Mucosa of rectum (tissue), 2 donors: ENCODE measurements around the gene HSFX4.
"Not testable (repeated sequence)": the region's sequence is repeated elsewhere in the genome, so short reads cannot be mapped to it uniquely, and the experiment has no call there.

Source experiments
- H3K27ac ChIP-seq, 2 donors: one replicate each; pipeline ENCODE4 v1.7.0; 2013; ENCODE audit warnings: inconsistent platforms in 2 of 2, low read depth in 2 of 2, low read length in 2 of 2
- H3K27me3 ChIP-seq, 2 donors: one replicate each; pipeline ENCODE4 v1.7.0; 2013; ENCODE audit warnings: low read length in 2 of 2; ENCODE audit not compliant: control insufficient read depth in 2 of 2, insufficient read depth in 2 of 2
- H3K36me3 ChIP-seq, 2 donors: one replicate each; pipeline ENCODE4 v1.7.0; 2013; ENCODE audit warnings: low read length in 2 of 2; ENCODE audit not compliant: control insufficient read depth in 2 of 2, insufficient read depth in 2 of 2
- H3K4me1 ChIP-seq, 2 donors: one replicate each; pipeline ENCODE4 v1.7.0; 2013; ENCODE audit warnings: low read length in 2 of 2, mild to moderate bottlenecking in 1 of 2; ENCODE audit not compliant: control insufficient read depth in 2 of 2, insufficient read depth in 2 of 2
- H3K4me3 ChIP-seq, 2 donors: one replicate each; pipeline ENCODE4 v1.7.0; 2013; ENCODE audit warnings: low read length in 2 of 2
- H3K9ac ChIP-seq, 2 donors: one replicate each; pipeline ENCODE4 v1.7.0; 2013; ENCODE audit warnings: low read length in 2 of 2, low read depth in 1 of 2, mild to moderate bottlenecking in 1 of 2
- H3K9me3 ChIP-seq, 2 donors: one replicate each; pipeline ENCODE4 v1.7.0; 2013; ENCODE audit warnings: low read length in 2 of 2; ENCODE audit not compliant: control insufficient read depth in 2 of 2
- donor health status: healthy.
- donor health status: Normal muscosa, but diverticular disease.

The HSFX4 gene

GRCh38 chrX:149937871-149938426, 8.6 kb downstream of the HSFX4 start:
- peaks cover 0 to 3% of the 10 kb centered on the region in 2 donors for H3K36me3 ChIP-seq
- H3K27ac ChIP-seq, result peak overlapping the region; percentile 93 to 96
- H3K9ac ChIP-seq, result peak overlapping the region; percentile 84 to 93
- H3K4me1 ChIP-seq, result peaks cover 0 to 8% of the 10 kb centered on the region in 2 donors
- peak overlapping the region; percentile 80 for H3K4me3 ChIP-seq
- no peaks in the 10 kb centered on the region for H3K9me3 ChIP-seq
- H3K27me3 ChIP-seq, result no peaks in the 10 kb centered on the region

- Histone ChIP-seq H3K9ac (peak within 1 kb of the TSS; percentile 84 to 93), H3K4me3 (peak within 1 kb of the TSS; percentile 80), H3K27ac (peak within 1 kb of the TSS; percentile 93 to 96), H3K36me3 (peaks cover 0 to 3% of the 10 kb centered on the region in 2 donors), H3K9me3 (no peaks in the 10 kb centered on the region), H3K4me1 (peaks cover 0 to 8% of the 10 kb centered on the region in 2 donors), H3K27me3 (no peaks in the 10 kb centered on the region)
Measured at GRCh38 chrX:149938427-149938880, 9.1 kb downstream of the HSFX4 start, which contains the start of gene EOLA2. EOLA2 (minus strand) TSS chrX:149938491; CDS start chrX:149933874, 4,617 bp downstream.

GRCh38 chrX:149938881-149939654, 9.7 kb downstream of the HSFX4 start:
- Histone ChIP-seq H3K27me3 (no peaks in the 10 kb centered on the region), H3K27ac (peak overlapping the region; percentile 95 to 96), H3K4me3 (peak overlapping the region in 1 of 2 donors; percentile 80), H3K9me3 (no peaks in the 10 kb centered on the region), H3K36me3 (peaks cover 0 to 4% of the 10 kb centered on the region in 2 donors), H3K9ac (no peak overlapping the region), H3K4me1 (peaks cover 0 to 8% of the 10 kb centered on the region in 2 donors)

DNA sequence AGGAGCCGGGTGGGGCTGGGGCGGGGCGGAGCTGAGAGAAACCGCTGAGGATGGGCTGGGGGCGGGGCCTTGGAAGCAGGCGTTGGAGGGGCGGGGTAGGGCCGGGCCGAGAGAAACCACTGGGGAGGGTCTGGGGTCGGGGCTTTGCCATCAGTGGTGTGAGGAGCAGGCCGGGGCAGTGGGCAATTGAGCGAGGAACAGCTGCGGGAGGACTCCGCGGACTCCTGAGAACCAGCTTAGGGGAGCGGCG, 10.2 kb downstream of the HSFX4 start:
- Histone ChIP-seq H3K36me3 (peaks cover 0 to 3% of the 10 kb centered on the region in 2 donors), H3K4me1 (peaks cover 0 to 8% of the 10 kb centered on the region in 2 donors)

DNA sequence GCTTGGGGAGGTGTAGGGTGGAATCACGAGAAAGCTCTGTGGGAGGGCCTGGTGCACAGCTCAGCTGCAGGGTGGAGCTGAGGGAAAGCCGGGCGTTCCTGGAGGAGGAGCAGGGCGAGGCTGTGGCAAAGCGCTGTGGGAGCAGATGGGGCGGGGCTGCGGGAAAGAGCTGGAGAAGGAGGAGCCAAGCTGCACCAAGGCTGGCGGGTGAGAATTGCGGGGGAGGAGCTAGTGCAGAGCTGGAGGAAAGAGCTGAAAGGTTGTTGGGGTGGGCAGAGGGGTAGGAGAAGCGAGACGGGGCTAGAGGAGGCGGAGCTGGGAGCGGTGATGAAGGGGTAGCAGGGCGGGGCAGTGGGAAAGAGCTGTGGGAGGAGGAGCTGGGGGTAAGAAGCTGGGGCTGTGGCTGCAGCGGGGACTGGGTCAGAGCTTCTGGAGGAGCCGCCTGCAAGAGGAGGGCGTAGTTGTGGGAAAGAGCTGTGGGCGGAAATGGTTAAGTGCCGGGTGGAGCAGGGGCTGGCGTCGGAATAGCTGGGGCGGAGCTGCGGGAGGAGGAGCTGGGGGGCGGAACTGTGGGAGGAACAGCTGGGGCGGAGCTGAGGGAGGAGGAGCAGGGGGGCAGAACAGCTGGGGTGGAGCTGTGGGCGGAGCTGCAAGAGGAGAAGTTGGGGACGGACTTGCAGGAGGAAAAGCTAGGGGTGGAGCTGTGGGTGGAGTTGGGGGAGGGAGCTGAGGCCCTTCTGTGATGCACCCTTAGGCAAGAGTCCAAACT, 10.7 kb downstream of the HSFX4 start:
- Histone ChIP-seq H3K9ac (peak overlapping the region; percentile 47 to 72), H3K27me3 (no peaks in the 10 kb centered on the region), H3K27ac (peak overlapping the region; percentile 95 to 96), H3K4me1 (peaks cover 0 to 8% of the 10 kb centered on the region in 2 donors), H3K4me3 (peak overlapping the region; percentile 62 to 63), H3K9me3 (no peaks in the 10 kb centered on the region), H3K36me3 (peaks cover 0 to 3% of the 10 kb centered on the region in 2 donors)

More for the DNA sequence above, 10.2 kb downstream of the HSFX4 start:
- H3K9ac ChIP-seq, result peak overlapping the region; percentile 47 to 72
- no peaks in the 10 kb centered on the region for H3K9me3 ChIP-seq
- H3K27ac ChIP-seq, result peak overlapping the region; percentile 95 to 96
- H3K4me3 ChIP-seq, result peak overlapping the region; percentile 62 to 63
- no peaks in the 10 kb centered on the region for H3K27me3 ChIP-seq

DNA sequence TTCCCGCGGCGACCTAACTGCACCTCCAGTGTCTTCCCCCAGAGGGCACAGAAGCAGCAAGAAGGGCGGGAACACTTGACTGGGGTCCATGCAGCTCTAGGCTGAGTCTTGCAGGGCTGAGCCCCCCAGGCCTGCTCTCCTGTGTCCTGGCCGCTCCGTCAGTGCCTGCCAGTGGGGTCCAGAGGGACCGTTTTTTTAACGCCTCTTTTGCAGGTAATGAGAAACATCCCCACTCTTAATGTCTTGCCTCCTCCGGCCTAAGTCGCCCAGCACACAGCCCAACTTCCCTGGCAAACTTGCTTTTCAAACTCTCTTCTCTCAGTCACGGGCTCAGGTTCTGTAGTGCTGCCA, 11.3 kb downstream of the HSFX4 start:
- H3K9me3 ChIP-seq, H3K4me1 ChIP-seq, H3K36me3 ChIP-seq, H3K27me3 ChIP-seq: not testable (repeated sequence)
- Histone ChIP-seq H3K9ac (peak overlapping the region in 1 of 2 donors; percentile 34), H3K27ac (peak overlapping the region; percentile 37 to 61), H3K4me3 (peak overlapping the region; percentile 31 to 46)

DNA sequence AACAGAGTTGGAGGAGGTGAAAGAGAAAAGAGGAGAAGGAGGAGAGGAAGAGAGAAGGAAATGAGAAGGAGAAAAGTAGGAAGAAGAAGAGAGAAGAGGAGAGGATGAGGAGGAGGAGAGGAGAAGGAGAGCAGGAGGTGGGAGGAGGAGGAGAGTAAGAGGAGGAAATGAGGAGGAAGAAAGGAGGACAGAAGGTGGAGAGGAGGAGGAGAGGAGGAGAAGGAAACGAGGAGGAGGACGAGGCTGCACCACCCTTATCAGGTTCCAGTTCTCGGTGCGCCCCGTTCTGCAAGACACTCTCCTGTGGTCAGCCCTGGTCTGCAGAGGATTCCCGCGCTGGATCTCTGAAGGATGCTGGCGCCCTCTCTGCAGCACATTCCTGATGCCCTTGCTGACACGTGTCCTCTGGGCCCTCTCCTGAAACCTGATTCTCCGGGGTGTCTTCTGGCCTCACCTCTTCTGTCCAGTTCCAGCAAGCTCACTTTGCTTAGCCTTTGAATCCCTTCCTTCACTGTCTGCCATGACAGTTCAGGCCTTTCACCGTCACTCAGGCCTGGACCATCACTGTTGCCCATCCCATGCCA, 15.8 kb downstream of the HSFX4 start:
- not testable (repeated sequence) for H3K27me3 ChIP-seq, H3K27ac ChIP-seq, H3K9me3 ChIP-seq, H3K4me3 ChIP-seq, H3K4me1 ChIP-seq, H3K9ac ChIP-seq
- H3K36me3 ChIP-seq, result peaks cover 0 to 10% of the 10 kb centered on the region in 2 donors

DNA sequence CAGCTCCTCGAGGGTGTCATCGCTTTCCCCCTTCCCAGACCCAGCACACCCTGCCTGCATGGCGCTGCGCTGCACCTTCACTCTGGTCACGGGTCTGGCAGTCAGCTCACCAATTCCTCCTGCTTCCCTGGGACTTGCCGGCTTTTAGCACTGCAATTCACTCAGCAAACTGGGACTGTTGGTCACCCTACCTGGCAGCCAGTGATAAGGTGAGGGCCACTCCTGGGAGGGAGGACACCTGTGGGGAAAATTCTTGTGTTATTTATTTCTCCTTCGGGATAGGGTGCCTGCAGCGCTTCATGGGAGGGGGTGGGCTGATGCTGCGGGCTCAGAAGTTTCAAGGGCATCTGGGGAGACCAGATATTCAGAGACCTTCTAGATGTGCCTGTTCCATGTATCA, 16.4 kb downstream of the HSFX4 start:
- not testable (repeated sequence) for H3K4me3 ChIP-seq, H3K27me3 ChIP-seq, H3K4me1 ChIP-seq, H3K9ac ChIP-seq, H3K9me3 ChIP-seq, H3K27ac ChIP-seq
- peaks cover 0 to 10% of the 10 kb centered on the region in 2 donors for H3K36me3 ChIP-seq

DNA sequence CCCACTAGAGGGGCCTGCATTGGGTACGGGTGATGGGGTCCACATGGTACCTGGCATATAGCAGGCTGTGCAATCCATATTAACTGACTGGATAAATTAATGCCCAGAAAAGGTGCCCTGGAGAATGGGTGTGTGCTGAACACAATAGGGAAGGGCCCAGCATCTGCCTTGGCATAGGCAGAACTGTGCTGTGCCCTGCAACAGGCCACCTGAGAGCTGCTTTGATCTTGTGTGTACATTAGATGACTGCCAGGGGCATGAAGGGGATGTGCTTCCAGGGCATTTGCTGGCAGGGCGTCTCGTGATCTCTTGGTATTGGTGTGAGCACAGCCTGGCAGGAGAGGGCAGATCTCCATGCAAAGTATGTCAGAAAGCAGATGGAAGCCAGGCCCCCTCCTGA, 17.6 kb downstream of the HSFX4 start:
- H3K9me3 ChIP-seq, H3K4me1 ChIP-seq, H3K27me3 ChIP-seq, H3K4me3 ChIP-seq, H3K27ac ChIP-seq, H3K9ac ChIP-seq: not testable (repeated sequence)
- H3K36me3 ChIP-seq, result peaks cover 0 to 10% of the 10 kb centered on the region in 2 donors

DNA sequence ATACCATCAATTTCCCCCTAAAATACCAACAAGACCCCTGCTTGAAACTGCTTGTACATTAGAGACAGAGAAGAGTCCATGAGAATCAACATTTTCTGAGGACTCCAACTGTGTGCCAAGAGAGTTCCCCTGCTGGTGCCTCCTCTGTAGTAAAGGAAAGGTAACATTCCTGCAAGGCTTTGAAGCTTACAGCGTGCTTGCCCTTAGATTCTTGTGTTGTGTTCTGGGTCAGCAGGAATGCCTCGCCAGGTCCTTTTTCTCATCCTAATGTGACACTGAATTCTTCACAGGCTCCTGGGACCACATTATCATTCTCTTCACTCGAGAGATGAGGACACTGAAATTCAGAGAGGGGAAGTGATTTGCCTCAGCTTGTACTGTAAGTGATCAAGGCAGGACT, 18.6 kb downstream of the HSFX4 start:
- no peak overlapping the region for H3K27ac ChIP-seq

More for the DNA sequence above, 18.6 kb downstream of the HSFX4 start:
- Histone ChIP-seq H3K9ac (no peak overlapping the region), H3K36me3 (peaks cover 0 to 10% of the 10 kb centered on the region in 2 donors), H3K27me3 (no peaks in the 10 kb centered on the region), H3K9me3 (no peaks in the 10 kb centered on the region), H3K4me3 (no peak overlapping the region), H3K4me1 (no peaks in the 10 kb centered on the region)
